Measurements from ENCODE around the gene RP9.

DNA sequence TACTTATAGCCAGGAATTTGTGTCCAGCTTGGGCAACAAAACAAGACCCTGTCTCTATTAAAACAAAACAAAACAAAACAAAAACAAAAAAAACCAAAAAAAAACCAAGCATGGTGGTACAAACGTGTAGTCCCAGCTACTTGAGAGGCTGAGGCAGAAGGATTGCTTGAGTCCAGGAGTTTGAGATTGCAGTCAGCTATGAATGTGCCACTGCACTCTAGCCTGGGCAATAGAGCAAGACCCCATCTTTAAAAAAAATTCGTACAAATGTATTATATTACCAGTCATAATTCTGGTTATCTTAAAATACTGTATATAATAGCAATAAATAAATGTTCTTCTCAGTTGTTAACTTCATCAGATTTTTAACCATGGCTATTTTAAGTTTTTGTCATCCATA is 17.9 kb upstream of the RP9 start:
- TF ChIP-seq SIN3A (IDR thresholded peaks at IDR 0.05; ENCODE audit: borderline replicate concordance, insufficient read depth, low read length) (no peak), POLR2AphosphoS5 (IDR thresholded peaks at IDR 0.05; ENCODE audit: low read depth, low read length) (no peak), TAF1 (IDR thresholded peaks at IDR 0.05; ENCODE audit: borderline replicate concordance, insufficient read depth, low read length) (no peak), FOXP2 (optimal IDR thresholded peaks at IDR 0.05; ENCODE audit: borderline replicate concordance, extremely low read depth, extremely low read length, insufficient read depth) (no peak)
- TF ChIP-seq, protein P1, sequence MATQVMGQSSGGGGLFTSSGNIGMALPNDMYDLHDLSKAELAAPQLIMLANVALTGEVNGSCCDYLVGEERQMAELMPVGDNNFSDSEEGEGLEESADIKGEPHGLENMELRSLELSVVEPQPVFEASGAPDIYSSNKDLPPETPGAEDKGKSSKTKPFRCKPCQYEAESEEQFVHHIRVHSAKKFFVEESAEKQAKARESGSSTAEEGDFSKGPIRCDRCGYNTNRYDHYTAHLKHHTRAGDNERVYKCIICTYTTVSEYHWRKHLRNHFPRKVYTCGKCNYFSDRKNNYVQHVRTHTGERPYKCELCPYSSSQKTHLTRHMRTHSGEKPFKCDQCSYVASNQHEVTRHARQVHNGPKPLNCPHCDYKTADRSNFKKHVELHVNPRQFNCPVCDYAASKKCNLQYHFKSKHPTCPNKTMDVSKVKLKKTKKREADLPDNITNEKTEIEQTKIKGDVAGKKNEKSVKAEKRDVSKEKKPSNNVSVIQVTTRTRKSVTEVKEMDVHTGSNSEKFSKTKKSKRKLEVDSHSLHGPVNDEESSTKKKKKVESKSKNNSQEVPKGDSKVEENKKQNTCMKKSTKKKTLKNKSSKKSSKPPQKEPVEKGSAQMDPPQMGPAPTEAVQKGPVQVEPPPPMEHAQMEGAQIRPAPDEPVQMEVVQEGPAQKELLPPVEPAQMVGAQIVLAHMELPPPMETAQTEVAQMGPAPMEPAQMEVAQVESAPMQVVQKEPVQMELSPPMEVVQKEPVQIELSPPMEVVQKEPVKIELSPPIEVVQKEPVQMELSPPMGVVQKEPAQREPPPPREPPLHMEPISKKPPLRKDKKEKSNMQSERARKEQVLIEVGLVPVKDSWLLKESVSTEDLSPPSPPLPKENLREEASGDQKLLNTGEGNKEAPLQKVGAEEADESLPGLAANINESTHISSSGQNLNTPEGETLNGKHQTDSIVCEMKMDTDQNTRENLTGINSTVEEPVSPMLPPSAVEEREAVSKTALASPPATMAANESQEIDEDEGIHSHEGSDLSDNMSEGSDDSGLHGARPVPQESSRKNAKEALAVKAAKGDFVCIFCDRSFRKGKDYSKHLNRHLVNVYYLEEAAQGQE (IDR thresholded peaks at IDR 0.05; ENCODE audit: insufficient read depth in 1 of 2, low read depth in 2 of 2, low read length in 2 of 2) = no peak

Measured in PFSK-1 (cell line).